G401.6 (cell line): ENCODE results near the gene ARHGEF1.

ENCODE experiments used
- FAIRE-seq: peaks from 2 replicates; lab custom pipeline; 2012; peaks lifted over from hg19 to GRCh38; lab: Jason Lieb, UNC

ARHGEF1 gene

DNA sequence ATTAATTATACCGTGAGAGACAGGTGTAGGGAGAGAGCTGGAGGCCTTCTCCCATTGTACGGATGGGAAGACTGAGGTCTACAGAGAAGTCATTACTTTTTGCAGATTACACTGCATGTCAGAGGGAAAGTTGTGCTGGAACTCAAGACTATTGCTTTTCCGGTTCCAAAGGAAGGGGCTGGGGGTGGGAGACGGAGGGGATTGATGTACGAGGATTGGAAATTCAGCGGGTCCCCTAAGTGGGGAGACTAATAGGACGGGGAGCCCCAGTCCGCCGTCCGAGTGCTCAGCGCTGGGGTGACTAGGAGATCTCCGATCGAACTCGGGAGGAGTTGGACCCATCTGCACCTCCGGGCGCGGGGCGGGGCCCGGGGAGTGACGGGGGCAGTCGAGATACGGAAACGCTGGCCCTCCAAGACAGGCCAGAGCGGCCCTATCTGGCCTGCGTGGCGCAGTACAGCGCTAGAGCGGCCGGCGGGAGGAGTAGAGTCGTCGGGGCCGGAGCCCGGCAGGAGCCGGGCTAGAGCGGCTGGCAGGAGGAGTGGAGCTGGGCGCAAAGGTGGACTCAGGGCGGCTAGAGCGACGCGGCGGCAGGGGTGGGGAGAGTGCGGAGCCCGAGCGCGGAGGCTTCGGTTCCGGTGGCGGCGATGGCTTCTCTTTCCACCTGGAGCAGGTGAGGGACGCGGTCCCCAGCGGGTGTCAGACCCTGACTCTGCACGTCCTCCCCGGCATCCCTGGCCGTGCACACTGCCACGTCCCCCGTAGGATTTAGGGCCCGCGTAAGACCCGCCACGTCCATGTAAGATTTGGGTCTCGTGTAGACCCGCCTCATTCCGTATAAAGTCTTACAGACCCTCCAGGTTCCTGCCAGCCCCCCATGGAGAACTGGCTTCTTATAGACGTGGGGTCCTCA lies 1.1 kb downstream of the ARHGEF1 start:
- FAIRE-seq = peak; percentile 97

DNA sequence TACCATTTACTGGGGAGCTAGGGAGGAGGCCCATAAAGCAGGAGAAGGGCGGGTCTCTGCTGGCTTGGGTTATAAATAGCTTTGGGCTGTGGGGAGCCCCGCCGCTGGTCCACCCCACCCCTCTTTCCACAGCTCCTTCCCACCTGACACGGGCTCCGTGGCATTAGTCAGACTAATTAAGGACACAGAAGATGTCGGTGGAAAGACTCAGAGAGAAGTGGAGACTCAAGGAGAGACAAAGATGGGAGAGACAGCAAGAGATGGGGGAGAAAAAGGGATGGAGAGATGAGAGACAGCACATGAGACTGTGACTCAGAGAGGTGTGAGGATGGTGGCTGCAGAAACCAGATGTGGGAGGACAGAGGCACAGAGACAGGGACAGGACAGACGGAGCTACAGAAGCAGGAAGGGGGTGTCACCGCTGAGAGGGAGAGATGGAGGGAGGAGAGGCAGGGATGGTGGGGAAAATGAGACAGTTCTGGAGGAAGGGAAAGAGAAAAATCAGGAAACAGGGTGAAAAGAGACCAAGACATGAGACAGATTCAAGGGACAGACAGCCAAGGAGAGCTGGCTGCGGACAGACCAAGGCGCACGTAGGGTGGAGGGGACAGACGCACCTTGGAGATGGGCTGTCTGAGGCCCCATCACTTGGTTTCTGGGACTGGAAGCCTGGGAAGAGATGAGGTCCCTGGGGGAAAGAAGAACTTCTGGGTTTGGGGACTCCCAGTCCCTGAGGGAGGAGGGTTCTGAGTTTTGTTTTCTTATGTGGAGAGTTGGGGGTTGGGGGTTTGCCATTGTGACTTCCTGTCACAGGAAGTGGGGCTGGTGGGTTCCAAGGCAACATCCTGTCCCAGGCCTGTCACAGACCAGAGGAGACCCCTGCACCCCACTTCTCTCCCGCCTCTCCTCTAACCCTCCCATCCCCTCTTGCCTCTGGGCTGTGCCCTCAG lies 4.1 kb downstream of the ARHGEF1 start:
- no peak for FAIRE-seq

DNA sequence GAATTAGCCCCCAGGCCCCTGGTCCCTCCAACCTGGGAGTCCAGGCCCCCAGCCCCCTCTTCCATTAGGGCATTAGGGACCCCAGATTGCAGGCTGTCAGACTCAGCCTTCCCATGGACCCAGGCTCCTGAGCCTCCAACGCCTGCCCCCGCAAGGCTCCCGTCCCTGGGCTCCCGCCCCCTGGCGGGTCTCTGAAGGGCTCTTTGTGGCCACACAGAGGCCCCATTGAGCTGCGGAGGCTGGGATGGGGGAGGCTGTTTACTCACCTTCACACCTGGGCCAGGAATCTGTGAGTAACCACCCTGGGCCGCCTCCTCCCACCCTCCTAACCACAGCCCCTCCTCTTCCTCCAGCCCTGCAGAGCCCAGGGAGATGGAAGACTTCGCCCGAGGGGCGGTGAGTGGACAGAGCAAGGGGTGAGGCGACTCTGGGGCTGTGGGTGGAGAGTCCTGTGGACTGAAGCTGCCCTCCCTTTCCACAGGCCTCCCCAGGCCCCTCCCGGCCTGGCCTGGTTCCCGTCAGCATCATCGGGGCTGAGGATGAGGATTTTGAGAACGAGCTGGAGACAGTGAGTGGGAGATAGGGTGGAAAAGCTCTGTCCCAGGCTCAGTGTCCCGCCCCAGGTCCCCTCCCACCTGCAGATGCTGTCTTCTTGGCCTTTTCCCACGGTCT lies 4.9 kb downstream of the ARHGEF1 start:
- no peak for FAIRE-seq

DNA sequence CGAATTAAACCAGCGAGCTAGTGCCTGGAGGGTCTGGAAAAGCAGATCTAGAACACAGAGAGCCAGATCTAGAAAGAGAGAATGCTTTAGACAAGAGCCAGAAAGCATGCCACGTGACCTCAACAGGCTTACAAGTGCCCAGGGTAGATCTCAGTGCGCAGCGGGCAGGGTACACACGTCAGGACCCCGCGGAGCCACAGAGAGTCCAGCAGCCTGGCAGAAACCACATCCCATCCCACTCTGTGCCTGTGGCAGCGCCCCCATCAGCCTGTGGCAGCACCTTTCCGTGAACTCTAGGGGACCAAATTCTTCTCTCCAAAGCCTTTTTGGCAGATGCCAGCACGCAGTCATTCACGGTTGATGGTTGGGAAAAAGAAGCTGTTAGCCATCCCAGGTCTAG lies 5.9 kb downstream of the ARHGEF1 start:
- no peak for FAIRE-seq

DNA sequence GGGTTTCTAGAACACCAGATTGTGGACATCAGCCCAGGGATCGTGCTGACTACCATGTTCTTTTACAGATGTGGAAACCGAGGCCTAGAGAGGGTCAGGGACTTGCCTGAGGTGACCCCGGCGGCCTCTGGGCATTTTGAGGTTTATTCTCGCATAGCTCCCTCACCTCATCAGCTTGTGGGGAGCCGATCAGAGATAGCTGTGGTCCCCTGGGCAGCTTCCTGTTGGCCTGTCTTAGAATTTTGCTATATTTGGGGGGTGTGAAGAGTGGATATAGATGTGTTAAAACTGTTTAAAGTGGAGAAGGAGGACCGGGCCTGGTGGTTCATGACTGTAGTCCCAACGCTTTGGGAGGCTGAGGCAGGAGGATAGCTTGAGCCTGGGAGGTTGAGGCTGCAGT lies 6.9 kb downstream of the ARHGEF1 start:
- FAIRE-seq = no peak

- FAIRE-seq = no peak
Measured at GRCh38 chr19:41890936-41891335, 8.0 kb downstream of the ARHGEF1 start.

DNA sequence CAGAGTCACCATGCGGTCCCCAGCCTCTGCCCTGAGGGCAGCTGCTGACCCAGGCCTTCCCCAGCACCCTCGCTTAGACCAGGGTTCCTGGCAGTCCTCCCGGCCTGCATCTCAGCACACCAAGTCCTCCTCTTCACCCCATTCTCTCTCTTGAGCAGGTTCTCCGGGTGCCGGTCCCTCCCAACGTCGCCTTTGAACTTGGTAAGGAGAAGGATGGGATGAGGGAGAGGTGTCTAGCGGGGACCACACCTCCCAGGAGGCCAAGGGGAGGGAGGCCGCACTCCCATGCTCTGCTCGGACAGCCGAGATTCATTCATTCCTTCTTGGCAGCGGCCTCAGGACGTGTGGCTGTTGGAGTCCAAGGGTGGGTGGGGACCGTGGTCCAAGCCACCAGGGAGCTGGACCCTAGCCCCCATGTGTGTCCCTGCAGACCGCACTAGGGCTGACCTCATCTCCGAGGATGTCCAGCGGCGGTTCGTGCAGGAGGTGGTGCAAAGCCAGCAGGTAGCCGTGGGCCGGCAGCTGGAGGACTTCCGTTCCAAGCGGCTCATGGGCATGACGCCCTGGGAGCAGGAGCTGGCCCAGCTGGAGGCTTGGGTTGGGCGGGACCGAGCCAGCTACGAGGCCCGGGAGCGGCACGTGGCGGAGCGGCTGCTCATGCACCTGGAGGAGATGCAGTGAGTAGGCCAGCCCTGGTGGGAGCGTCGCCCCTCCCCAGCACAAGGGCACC lies 9.4 kb downstream of the ARHGEF1 start:
- no peak for FAIRE-seq

GRCh38 chr19:41893899-41894298 lies 10.9 kb downstream of the ARHGEF1 start:
- no peak for FAIRE-seq

DNA sequence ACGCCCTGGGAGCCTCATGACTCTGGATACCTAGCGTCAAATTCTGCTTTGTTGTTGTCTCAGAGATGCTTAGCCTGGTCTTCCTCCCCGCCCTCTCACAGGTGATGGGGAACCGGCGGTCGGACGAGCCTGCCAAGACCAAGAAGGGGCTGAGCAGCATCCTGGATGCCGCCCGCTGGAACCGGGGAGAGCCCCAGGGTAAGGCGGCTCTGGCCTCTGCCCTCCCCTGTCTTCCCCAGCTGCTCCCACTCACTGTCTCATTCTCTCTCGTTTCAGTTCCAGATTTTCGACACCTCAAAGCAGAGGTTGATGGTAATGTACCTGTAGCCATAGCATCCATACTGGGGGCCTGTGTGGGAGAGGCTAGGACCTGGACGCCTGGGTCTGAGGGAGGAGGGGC lies 11.4 kb downstream of the ARHGEF1 start:
- FAIRE-seq = no peak

DNA sequence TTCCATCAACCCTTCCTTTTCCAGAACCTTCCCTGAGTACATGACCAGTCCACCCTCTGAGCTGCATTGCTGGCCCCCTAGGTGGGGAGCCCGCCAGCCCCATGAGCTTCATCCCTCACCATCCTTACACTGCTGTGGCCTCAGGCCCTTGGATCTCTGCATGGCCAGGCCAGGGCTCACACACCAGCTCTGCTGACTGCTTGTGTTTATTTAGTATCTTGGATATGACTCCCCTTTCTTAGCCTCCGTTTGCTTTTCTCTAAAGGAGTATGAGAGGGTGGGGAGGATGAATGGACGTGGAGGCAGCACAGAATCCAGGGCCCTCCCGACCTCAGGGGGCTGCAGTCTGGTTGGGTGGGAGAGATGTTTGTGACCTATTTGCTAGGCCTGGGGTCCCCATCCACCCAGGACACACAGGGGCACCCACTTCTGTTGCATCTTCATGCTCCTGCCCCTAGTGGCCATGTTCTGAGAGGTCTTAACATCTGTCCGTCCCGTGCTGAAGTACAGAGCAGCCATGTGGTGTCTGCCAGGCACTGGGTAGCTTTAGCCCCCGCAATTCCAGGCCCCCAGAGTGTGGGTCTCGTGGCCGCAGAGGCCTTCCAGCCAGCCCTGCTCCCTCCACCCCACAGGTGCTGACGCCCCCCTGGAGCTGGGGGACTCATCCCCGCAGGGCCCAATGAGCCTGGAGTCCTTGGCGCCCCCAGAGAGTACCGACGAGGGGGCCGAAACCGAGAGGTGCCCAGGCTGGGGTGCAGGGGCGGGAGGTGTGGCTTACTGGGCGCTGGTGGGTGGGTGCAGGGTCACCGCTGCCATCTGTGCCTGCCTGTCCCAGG lies 13.0 kb downstream of the ARHGEF1 start:
- no peak for FAIRE-seq

DNA sequence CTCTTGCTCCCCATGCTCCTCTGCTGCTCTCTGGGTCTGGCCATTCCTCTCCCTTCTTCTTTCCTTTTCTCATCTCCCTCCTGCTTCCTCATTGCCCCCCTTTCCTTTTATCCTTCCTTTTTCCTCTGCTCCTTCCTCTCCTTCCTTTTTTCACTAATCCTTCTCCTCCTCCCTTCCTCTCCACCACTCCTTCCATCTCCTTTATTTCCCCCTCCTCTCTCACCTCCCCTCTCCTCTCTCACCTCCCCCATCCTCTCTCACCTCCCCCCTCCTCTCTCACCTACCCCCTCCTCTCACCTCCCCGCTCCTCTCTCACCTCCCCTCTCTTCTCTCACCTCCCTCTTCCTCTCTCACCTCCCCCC lies 13.6 kb downstream of the ARHGEF1 start:
- FAIRE-seq = no peak

DNA sequence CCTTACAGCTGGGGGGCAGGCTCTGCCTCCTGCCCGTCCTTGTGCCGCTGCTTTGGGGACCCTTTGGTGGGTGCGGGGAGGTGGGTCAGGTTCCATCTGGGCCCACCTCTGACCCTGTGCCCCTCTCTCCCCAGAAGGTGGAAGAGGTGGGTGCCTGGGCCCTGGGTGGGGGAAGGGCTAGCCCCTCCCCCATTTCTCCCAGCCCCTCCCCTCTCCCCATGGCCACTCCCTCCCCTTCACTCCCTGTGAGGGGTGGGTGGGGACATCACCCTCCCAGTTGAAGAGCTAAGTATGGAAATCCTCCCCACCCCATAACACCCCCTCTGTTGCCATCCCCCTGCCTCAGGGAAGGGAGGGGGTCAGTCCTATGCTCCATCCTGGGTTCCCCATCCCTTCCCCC lies 14.2 kb downstream of the ARHGEF1 start:
- no peak for FAIRE-seq

GRCh38 chr19:41897820-41898219 lies 14.8 kb downstream of the ARHGEF1 start:
- FAIRE-seq = no peak

- FAIRE-seq = no peak
Measured at GRCh38 chr19:41898235-41898634, 15.3 kb downstream of the ARHGEF1 start.

DNA sequence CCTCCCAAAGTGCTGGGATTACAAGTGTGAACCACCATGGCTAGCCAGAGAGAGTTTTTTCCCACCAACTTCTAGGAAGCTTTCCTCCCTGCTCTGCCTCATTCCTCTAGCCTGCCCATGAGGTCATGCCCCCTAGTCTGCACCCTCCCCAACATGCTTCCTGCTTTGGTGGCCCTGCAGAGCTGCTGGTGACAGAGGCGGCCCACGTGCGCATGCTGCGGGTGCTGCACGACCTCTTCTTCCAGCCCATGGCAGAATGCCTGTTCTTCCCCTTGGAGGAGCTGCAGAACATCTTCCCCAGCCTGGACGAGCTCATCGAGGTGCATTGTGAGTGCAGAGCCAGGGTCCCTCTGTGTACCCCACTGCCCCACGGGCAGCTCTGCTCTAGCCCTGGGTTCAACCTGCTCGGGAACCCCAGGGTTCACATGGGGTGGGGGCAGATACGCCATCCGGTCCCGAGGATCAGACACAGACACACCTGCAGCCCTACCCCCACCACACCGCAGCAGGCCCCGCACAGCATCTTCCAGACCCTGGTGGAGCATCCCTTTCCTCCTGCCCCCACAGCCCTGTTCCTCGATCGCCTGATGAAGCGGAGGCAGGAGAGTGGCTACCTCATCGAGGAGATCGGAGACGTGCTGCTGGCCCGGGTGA lies 18.9 kb downstream of the ARHGEF1 start:
- FAIRE-seq = no peak

DNA sequence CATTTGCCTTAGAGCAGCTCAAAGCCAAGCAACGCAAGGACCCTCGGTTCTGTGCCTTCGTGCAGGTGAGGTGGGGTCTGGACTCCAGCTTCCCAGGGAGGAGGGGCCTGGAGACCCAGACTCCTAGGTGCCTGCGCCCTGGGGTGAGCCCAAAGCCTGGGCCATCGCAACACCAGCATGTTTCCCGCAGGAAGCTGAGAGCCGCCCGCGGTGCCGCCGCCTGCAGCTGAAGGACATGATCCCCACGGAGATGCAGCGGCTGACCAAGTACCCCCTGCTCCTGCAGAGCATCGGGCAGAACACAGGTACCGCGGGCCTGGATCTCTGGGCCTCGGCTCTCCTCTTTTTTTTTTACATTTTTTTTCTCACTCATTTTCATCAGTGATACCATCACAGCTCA lies 19.6 kb downstream of the ARHGEF1 start:
- no peak for FAIRE-seq

- FAIRE-seq = no peak
Measured at GRCh38 chr19:41903193-41903953, 20.4 kb downstream of the ARHGEF1 start.

DNA sequence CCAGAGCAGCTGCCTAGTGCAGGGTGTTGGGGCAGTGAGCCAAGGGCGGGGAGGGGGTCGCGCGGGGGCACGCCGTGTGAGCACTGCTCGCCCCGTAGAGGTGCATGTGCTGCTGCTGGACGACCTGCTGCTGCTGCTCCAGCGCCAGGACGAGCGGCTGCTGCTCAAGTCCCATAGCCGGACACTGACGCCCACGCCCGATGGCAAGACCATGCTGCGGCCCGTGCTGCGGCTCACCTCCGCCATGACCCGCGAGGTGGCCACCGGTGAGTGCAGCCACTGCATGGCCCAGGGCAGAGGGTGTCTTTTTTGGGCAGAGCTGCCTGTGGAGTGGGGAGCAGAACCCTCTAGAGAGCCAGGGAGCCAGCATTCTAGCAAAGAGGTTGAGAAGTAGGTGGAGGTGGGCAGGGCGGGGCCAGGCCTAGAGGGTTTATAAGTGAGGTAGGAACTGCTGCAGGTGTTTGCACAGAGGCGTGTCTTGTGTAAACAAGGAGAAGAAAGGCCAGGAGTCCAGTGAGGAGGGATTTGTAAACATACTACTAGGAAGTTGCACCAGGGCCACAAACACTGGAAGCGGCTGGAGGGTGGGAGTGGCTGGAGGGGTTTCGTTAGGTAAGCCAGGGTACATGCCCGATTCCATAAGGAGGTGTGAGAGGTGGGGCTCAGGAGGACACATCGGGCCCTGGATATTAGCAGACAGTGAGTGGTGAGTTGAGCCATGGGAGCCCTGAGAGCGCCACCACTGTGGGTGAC lies 21.3 kb downstream of the ARHGEF1 start:
- no peak for FAIRE-seq
